A673 (cell line): Measurements from ENCODE around the gene DNAJC22.

Experiments
- CTCF ChIP-seq: fragments of 300-800, 200-600 bp; sonication (generic); conservative IDR thresholded peaks from 2 replicates; pipeline ENCODE4 v1.5.1; 2017; ENCODE audit warnings: low read depth, mild to moderate bottlenecking, antibody characterized with exemption, low read length, moderate library complexity, mixed read lengths
- EZH2 ChIP-seq: fragments of 200-600 bp; sonication (generic); IDR thresholded peaks from 2 replicates; pipeline ENCODE4 v1.6.1; 2017; ENCODE audit warnings: borderline replicate concordance, low read depth, mild to moderate bottlenecking, mixed read lengths, antibody characterized with exemption, low read length; ENCODE audit not compliant: poor library complexity, severe bottlenecking

GRCh38 chr12:49348781-49349180 lies 2.1 kb downstream of the DNAJC22 start:
- no peak for TF ChIP-seq CTCF
- no peak for TF ChIP-seq EZH2
